Muscle of arm (tissue), 12 donors: ENCODE data around the gene TTF2. TPM values are rescaled to one million over a fixed set of nuclear protein-coding genes. Genes with fewer than 3 reads are reported as not detected.

Source experiments
- DNase-seq: peaks from one replicate; pipeline ENCODE4 v3.0.0-alpha.2; 2013
- polyA plus RNA-seq, 12 donors: library from polyadenylated mRNA; unstranded; fragments of 120-200 nt; gene quantifications; one replicate each; pipeline ENCODE4 v1.2.1, GENCODE V29; 2013; ENCODE audit not compliant: insufficient read length in 12 of 12

TTF2 gene
- polyA plus RNA-seq, 12 donors, result 8.8 to 23.4 (median 13.9) TPM; not detected in 1

DNA sequence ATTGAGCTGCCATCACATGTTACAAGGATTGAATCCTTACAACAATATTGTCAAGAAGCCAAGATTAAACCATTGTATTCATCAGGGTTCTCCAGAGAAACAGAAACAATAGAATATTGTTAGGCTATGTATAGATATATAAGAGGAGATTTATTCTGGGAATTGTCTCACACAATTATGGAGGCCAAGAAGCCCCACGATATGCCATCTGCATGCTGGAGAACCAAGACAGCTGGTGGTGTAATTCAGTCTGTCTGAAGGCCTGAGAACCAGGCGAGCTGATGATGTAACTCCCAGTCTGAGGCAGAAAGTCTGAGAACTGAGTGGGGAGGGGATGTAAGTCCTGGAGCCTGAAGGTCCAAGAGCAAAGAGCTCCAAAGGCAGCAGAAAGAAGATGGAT lies 14.5 kb upstream of the TTF2 start:
- DNase-seq, result no peak

DNA sequence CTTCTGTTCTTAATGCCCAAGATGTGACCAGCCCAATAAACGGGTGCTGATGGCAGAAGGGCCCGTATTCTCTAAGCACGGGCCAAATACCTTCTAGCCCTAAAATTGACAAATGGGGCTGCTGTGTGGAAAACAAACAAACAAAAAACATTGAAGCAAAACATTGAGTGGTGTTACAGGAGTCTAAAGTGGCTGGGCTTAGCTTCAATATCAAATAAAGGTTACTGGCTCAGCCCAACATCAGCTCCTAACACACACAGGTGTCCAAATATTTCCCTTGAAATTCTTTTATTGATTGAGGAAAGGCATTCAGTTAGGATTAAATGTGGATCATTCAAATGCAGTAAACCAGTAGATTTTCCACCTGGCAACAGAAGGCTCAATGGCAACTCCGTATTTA lies 13.3 kb upstream of the TTF2 start:
- DNase-seq, result no peak

DNA sequence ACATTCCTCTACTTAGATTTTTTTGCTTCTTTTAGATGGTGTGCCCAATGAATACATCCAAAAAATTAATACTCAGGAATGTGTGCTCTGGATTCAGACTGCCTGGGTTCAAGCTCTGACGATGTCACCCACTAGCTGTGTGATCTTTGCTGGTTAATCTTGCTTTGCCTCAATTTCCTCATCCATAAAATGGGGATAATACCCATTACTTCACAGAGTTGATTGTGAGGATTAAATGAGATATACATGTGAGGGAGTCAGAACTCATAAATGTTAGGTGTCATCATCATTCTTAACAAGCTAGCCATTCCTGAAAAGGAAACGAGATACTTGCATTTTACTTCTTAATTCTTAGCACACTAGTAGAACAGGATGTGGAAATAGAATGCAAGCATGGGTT lies 12.9 kb upstream of the TTF2 start:
- no peak for DNase-seq

DNA sequence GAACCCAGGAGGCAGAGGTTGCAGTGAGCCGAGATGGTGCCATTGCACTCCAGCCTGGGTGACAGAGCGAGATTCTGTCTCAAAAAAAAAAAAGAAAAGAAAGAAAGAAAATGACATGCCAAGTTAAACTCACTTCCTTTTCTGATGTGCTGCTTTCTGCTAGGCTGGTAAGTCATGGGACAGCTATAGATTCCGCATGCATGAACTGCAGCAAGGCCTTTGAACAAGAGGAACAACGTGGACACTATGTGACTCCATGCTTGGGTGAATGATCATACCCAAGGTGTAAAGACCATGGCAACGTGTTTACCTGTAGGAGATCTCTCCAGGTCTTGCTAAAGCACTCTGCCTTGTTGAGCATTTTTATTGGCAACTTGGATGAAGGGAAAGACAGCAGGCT lies 10.3 kb upstream of the TTF2 start:
- DNase-seq, result no peak

DNA sequence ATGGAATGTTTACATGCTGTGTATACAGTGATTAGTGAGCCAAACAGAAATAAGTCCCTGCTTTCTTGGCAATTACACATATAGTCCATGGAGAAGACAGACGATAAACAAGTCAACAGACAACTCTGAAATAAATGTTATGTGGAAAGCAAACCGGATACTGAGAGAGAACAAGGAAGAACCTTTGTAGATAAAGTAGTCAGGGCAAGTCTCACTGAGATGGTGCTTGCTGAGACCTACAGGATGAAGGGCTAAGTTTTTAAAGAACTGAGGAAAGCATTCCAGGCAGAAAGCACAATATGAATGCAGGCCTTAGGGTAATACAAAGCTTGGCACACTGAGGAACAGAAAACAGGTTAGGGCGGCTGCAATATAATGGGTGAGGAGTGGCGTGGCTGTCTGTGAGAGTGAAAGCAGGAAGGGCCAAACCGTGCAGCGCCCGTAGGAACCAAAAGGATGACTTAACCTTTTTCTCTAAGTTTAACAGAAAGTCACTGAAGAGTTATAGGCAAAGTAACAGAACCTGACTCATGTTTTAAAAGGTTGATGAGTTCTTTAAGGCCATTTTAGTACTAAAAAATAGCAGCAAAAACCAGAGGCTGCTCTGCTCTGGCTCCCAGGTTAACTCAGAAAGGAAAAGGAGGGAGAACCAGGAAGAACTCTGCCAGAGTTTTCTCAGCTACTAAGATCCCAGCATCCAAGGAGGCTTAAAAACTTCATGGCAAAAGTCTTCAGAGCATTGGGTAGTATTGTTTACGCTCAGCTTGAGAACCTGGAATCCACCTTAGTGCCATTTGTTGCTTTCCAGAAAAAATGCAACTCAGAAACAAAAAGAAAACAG lies 8.7 kb upstream of the TTF2 start:
- no peak for DNase-seq

DNA sequence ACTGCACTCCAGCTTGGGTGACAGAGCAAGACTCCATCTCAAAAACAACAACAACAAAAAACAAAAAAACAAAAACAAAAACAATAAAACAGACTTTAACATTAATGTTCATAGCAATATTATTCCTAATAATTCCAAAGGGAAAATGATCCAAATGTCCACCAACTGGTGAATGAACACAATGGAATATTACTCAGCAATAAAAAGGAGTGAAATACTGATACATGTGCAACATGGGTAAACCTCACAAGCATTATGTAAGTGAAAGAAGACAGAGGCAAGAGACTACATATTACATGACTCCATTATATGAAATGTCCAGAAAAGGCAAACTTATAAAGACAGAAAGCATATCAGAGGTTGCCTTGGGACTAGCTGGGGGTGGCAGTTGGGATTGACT lies 6.1 kb upstream of the TTF2 start:
- DNase-seq, result no peak

DNA sequence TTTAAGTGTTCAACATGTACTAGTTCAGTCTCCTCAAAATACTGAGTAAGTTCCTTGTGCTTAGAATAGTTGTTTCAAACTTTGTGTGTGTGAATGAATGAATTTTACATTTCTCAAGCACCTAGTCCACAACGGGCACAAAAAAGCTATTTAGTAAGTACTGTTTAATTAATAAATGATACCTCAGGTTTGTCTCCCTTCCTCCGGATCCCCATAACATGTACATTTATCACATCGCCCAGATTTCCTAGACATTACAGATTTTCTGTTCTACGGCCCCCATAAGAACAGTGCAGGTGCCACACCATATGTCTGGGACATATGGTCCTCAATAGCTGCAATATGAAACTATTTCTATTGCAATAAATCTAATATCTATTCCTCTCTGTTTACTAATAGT lies 1.3 kb upstream of the TTF2 start:
- DNase-seq, result no peak

- DNase-seq, result no peak
These were observed 820 bp upstream of the TTF2 start for GRCh38 chr1:117059334-117059677.

DNA sequence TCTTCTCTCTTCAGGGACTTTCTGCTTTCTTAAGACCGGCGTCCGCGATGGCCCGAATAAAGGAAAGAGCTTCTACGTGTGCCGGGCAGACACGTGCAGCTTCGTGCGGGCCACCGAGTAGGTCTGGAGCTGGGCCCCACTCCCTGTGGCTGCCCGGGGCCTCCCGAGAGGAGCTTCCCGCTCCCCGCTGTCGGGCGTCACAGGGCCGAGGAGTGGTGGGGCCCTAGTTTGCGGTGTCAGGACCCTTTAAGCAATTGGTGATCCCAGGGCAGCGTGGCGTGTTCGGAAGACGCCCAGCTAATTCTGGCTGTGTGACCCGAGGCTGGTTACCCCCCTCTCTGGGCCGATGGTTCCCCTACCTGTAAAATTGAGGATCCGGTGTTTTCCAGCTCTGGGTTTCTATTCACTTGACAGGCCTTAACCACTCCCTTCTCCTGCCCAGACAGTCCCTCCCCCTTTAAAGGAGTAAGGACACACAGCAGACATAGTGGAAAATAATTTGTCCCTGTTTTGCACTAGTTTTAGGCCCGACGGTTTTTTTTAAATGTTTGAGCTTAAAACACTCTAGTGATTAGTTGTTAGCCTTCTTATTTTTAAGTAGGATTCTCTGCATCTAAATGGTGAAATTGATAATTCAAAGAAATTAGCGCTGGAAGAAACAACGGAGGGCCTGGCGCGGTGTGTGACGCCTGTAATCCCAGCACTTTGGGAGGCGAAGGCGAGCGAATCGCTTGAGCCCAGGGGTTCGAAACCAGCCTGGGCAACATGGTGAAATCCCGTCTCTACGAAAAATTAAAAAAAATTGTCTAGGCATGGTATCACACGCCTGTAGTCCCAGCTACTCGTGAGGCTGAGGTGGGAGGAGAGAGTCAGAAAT lies 553 bp downstream of the TTF2 start:
- DNase-seq, result no peak

DNA sequence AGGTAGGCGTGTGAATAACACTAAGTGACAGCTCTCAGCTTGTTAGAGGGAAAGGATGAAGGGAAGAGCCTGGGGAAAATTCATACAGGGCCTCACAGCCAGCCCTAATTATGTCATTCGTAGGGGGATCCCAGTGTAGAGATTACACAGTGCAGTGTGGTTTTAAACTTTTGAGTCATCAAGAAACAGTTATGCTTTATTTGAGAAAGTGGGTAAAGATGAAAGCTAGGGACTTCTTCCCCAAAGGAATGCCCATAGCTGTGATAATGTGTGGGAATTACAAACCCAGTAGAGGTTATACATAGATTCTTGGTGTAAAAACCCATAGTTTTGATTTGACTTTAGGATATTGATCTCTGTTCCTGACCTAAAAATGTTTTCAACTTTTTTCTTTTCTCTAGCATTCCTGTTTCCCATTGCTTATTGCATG lies 1.9 kb downstream of the TTF2 start:
- no peak for DNase-seq

- DNase-seq, result no peak
These were observed 6.2 kb downstream of the TTF2 start for GRCh38 chr1:117066367-117066766.

GRCh38 chr1:117067533-117068370 lies 7.6 kb downstream of the TTF2 start:
- peak; percentile 61 for DNase-seq

GRCh38 chr1:117068580-117068979 lies 8.5 kb downstream of the TTF2 start:
- no peak for DNase-seq

DNA sequence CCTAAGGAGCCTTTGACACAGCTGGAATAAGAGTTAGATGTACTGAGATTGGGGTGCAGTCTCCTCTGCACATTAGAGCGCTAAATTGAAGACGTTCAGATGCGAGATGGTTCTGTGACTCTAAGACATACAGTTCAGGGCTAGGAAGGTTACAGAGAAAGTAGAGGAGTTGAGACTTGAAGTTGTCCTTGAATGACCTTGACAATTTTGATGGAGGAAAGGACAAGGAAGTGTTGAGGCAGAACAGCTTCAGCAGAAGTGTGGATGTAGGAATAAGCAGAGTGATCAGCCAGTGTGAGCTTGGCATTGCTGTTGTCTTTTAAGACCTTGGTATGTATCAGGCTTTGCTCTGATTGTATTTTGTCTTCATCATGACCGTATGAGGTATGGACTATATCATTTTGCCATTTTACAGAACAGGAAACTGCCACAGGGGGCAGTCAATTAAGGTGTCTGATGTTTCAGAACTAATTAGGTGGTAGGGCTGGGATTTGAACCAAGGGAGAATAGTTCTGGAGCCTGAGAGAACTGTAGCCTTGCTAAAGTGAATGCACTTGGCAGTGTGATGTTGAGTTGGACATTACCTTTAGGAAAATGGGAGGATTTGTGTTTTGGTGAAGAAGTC lies 9.2 kb downstream of the TTF2 start:
- no peak for DNase-seq

DNA sequence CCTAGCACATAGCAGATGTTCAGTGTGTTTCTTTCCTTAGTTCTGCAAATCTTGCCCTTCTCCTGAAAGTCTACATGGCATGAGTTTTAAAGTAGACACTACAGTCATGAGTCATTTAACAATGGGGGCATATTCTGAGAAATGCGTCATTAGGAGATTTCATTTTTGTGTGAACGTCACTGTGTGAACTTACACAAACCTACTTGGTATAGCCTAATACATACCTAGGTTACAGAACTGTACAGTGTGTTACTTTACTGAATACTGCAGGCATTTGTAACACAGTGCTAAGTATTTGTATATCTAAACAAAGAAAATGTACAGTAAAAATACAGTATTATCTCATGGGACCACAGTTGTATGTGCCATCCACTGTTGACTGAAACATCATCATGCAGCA lies 10.0 kb downstream of the TTF2 start:
- DNase-seq, result no peak

DNA sequence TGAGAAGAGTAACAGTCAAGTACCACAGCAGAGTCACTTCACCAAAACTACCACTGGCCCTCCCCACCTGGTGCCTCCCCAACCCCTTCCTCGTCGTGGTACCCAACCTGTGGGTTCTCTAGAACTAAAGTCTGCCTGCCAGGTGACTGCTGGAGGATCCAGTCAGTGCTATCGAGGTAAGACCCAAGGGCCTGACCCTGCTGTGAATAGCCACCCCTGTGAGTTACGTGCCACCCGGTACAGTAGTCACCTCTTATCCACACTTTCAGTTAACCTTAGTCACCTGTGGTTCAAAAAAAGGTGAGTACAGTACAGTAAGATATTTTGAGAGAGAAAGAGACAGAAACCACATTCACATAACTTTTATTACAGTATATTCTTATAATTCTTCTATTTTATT lies 16.5 kb downstream of the TTF2 start:
- no peak for DNase-seq

- DNase-seq, result no peak
These were observed 17.1 kb downstream of the TTF2 start for GRCh38 chr1:117077267-117077666.

DNA sequence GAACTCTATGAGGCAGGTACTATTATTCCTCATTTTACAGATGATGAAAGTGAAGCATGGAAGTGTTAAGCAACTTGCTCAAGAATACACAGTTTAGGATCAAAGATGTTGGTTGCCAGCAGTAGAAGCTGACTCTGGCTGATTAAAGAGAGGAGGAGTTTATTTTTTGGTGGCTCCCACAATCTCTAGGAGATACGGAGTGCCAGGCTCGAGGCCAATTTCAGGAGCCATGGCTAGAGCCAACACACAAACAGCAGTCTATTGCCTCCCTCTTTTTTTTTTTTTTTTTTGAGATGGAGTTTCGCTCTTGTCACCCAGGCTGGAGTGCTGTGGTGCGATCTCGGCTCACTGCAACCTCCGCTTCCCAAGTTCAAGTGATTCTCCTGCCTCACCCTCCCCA lies 19.6 kb downstream of the TTF2 start:
- DNase-seq, result no peak

DNA sequence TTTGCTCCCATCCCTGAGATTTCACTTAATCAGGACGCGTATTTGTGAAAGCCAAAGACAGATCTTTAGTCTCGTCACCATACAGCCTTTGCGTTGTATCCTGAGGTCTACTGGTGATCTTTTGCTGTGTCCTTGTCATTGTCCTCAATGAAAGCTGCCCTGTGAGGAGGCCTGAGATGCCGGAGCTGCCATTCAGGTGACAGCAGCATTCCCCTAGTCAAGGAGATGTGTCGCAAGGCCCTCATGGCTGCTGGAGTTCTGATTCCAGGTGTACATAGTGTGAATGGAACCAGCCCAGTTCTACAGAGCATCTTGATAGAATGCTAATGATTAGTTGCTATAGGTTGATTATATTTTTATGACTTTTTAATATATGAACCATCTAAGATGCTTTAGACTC lies 24.1 kb downstream of the TTF2 start:
- no peak for DNase-seq

DNA sequence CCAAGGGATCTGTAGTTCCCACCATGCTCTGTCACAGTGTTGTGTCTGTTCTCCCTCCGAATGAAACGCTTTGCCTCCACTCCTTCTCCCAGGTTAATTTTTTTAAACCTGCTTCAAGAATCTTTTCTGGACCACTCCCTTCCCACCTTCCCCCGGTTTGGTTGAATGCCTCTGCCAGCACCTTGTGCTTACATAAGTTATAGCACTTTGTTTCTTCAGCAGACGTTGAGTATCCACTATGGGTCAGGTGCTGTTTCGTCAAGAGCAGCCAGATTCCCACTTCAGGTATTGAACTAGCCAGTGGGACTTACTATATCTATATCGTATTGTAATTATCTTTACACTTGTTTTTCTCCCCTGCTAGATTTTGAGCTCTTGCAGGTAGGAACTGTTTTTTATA lies 27.6 kb downstream of the TTF2 start:
- DNase-seq, result no peak

DNA sequence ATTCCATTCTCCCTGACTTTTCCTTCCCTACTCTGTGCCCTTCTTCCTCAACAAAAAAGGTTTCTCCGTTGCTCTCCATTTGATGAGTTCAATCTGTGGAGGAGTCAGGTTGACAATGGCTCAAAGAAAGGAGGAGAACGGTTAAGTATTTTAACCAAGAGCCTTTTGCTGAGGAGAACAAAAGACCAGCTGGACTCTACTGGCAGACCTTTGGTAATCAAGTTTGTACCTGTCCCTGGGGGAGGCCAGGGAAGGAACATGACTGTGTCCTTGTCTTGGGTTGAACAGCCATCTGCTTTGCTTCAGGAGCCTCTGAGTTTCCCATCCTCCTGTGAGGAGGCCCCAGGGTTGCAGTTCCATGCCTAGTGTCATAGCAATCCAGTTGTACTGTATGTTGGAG lies 29.9 kb downstream of the TTF2 start:
- no peak for DNase-seq

- no peak for DNase-seq
These were observed 32.5 kb downstream of the TTF2 start for GRCh38 chr1:117092594-117092993.
